HUES64 (cell line): ENCODE data around the gene GARNL3.

Experiments used
- H3K27ac ChIP-seq: 2 replicates; pipeline ENCODE4 v1.7.0; 2013; ENCODE audit warnings: low read depth, low read length, inconsistent platforms
- H3K27me3 ChIP-seq: 2 replicates; pipeline ENCODE4 v1.6.1; 2013; ENCODE audit warnings: mild to moderate bottlenecking, low read length; ENCODE audit not compliant: insufficient read depth
- H3K36me3 ChIP-seq: 2 replicates; pipeline ENCODE4 v1.6.1; 2013; ENCODE audit warnings: mild to moderate bottlenecking, low read length; ENCODE audit not compliant: insufficient read depth
- H3K4me1 ChIP-seq: 2 replicates; pipeline ENCODE4 v1.6.1; 2013; ENCODE audit warnings: mild to moderate bottlenecking, low read length, moderate library complexity; ENCODE audit not compliant: insufficient read depth
- H3K4me3 ChIP-seq: 2 replicates; pipeline ENCODE4 v1.5.1; 2013; ENCODE audit warnings: mild to moderate bottlenecking, low read length, moderate library complexity
- H3K9ac ChIP-seq: 2 replicates; pipeline ENCODE4 v1.6.1; 2013; ENCODE audit warnings: mild to moderate bottlenecking, low read depth, low read length
- H3K9me3 ChIP-seq: 2 replicates; pipeline ENCODE4 v1.6.1; 2013; ENCODE audit warnings: low read depth, low read length; ENCODE audit not compliant: insufficient read depth
- WGBS: fragments of 150-250, 120-280 bp; methylation state at CpG from one replicate; pipeline ENCODE4 v1.1.7; 2013; ENCODE audit warnings: missing lambda C conversion rate; 5-methylcytosine and 5-hydroxymethylcytosine counted together

The GARNL3 gene

DNA sequence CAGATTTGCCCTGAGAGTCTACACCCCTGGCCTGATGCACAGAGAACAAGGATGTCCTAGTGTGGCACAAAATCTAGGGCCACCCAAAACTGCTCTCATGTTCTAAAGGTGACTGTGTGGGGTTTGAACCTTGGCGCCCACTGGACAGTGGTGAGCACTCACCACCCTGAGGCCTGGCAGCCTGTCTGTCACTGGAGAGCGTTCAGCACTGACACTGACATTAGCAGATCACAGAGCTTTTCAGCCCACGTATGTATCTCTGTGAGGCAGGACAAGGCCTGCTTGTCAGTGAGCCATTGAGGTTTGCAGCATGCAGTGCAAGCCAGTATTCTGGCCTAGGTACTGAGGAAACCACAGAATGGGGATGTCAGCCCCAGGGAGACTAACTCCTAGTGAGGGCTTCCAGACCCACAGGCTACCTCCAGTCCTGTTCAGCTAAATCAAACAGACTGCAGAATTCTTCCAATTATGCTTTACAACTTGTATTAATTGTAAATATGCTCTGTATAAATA, 93.5 kb downstream of the GARNL3 start:
- Histone ChIP-seq H3K36me3 (0 out of 2 replicates have a peak, but pooled peaks cover 2% of the 10 kb centered on the region), H3K27ac (no peak overlapping the region), H3K27me3 (no peaks in the 10 kb centered on the region), H3K9ac (no peak overlapping the region), H3K4me1 (peaks cover 11% of the 10 kb centered on the region), H3K9me3 (no peaks in the 10 kb centered on the region), H3K4me3 (no peak overlapping the region)
- 92% methylated on average over 3 of the region's 3 CpGs for WGBS

- H3K4me3 ChIP-seq: no peak overlapping the region
- H3K9ac ChIP-seq: no peak overlapping the region
- H3K4me1 ChIP-seq: peaks cover 7% of the 10 kb centered on the region
- 0 out of 2 replicates have a peak, but pooled peaks cover 2% of the 10 kb centered on the region for H3K36me3 ChIP-seq
- H3K27ac ChIP-seq: no peak overlapping the region
- no peaks in the 10 kb centered on the region for H3K9me3 ChIP-seq
- no peaks in the 10 kb centered on the region for H3K27me3 ChIP-seq
- WGBS: 94% methylated on average over 3 of the region's 3 CpGs
Measured at GRCh38 chr9:127358770-127359169, 94.2 kb downstream of the GARNL3 start.

DNA sequence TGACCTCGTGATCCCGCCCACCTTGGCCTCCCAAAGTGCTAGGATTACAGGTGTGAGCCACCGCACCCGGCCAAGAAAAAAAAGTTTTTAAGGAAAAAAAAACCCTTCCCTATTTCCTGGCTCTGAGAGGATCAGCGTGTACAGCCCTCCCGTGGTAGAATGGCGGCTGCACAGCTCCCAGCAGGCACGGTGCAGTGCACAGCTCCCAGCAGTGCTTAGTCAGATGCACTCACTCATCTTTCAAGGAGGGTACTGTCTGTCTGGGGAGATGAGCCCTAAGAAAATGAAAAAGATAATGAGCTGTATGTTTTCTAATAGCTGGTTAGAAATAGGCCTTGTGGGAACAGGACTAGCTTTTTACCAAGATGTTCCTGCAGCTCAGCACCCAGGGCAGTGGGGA, 95.7 kb downstream of the GARNL3 start:
- Histone ChIP-seq H3K9ac (no peak overlapping the region), H3K36me3 (0 out of 2 replicates have a peak, but pooled peaks cover 2% of the 10 kb centered on the region), H3K27me3 (no peaks in the 10 kb centered on the region), H3K4me1 (no peaks in the 10 kb centered on the region), H3K27ac (no peak overlapping the region), H3K9me3 (no peaks in the 10 kb centered on the region), H3K4me3 (no peak overlapping the region)
- WGBS: 90% methylated on average over 8 of the region's 8 CpGs

DNA sequence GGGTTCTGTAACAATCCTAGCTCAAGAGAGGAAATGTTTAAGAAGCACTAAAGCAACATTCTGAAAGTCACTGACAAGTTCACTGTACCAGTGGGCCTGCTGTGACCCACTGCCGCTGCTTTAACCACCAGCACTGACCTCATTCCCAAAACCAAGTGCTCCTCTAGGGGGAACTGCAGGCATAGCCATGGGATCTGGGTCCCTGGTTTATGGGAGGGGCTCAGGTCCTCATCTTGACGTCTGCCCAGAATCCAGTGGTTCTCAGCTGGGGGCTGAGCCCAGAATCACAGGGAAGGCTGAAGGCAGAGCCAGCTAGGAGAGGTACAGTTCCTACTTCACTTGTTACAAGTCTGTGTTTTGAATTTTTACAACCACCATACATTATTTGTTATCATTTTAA, 96.3 kb downstream of the GARNL3 start:
- Histone ChIP-seq H3K4me1 (no peaks in the 10 kb centered on the region), H3K4me3 (no peak overlapping the region), H3K9ac (no peak overlapping the region), H3K27me3 (no peaks in the 10 kb centered on the region), H3K9me3 (no peaks in the 10 kb centered on the region), H3K36me3 (peaks cover 4% of the 10 kb centered on the region; the same call in 1 of the 2 replicates), H3K27ac (no peak overlapping the region)
- WGBS: 44% methylated on average over 2 of the region's 2 CpGs

GRCh38 chr9:127361561-127361960, 97.0 kb downstream of the GARNL3 start:
- no peak overlapping the region for H3K4me3 ChIP-seq
- H3K4me1 ChIP-seq: no peaks in the 10 kb centered on the region
- 86% methylated on average over 3 of the region's 3 CpGs for WGBS
- no peak overlapping the region for H3K27ac ChIP-seq
- H3K9ac ChIP-seq: no peak overlapping the region
- H3K27me3 ChIP-seq: no peaks in the 10 kb centered on the region
- H3K9me3 ChIP-seq: no peaks in the 10 kb centered on the region
- H3K36me3 ChIP-seq: peaks cover 4% of the 10 kb centered on the region; the same call in 1 of the 2 replicates

- Histone ChIP-seq H3K4me1 (no peaks in the 10 kb centered on the region), H3K9ac (no peak overlapping the region), H3K27me3 (no peaks in the 10 kb centered on the region), H3K27ac (no peak overlapping the region), H3K36me3 (peaks cover 2% of the 10 kb centered on the region; the same call in 1 of the 2 replicates), H3K9me3 (no peaks in the 10 kb centered on the region), H3K4me3 (no peak overlapping the region)
- WGBS: 96% methylated on average over 7 of the region's 7 CpGs
Measured at GRCh38 chr9:127362829-127363228, 98.3 kb downstream of the GARNL3 start.

GRCh38 chr9:127365461-127365860, 100.9 kb downstream of the GARNL3 start:
- H3K4me1 ChIP-seq: no peaks in the 10 kb centered on the region
- 95% methylated on average over 10 of the region's 10 CpGs for WGBS
- no peak overlapping the region for H3K4me3 ChIP-seq
- H3K27me3 ChIP-seq: no peaks in the 10 kb centered on the region
- H3K27ac ChIP-seq: no peak overlapping the region
- H3K36me3 ChIP-seq: peaks cover 2% of the 10 kb centered on the region; the same call in 1 of the 2 replicates
- H3K9ac ChIP-seq: no peak overlapping the region
- no peaks in the 10 kb centered on the region for H3K9me3 ChIP-seq

DNA sequence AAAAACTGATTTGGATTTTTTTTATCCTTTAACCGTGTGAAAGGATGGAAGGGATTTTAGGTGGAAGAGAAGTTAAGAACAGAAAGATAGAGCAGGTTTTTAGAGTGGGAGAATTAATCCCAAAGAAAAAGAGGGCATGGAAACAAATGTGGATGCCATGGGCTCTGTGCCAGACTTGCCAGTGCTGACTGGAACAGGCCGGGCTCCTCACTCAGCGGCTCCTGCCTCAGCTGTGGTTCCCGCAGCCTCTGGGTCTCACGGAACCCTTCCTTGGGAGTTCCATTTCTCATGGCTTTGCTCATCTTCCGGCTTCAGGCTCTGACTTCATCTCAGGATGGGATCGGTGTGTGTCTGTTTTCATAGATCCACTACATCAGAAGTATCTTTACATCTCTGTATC, 102.0 kb downstream of the GARNL3 start:
- peaks cover 2% of the 10 kb centered on the region; the same call in 1 of the 2 replicates for H3K36me3 ChIP-seq

GRCh38 chr9:127368852-127369402, 104.4 kb downstream of the GARNL3 start:
- no peak overlapping the region for H3K9ac ChIP-seq
- no peaks in the 10 kb centered on the region for H3K9me3 ChIP-seq
- H3K4me1 ChIP-seq: peaks cover 9% of the 10 kb centered on the region; the same call in 1 of the 2 replicates
- H3K27me3 ChIP-seq: no peaks in the 10 kb centered on the region
- peaks cover 2% of the 10 kb centered on the region; the same call in 1 of the 2 replicates for H3K36me3 ChIP-seq
- H3K27ac ChIP-seq: no peak overlapping the region
- no peak overlapping the region for H3K4me3 ChIP-seq
- 97% methylated on average over 6 of the region's 6 CpGs for WGBS

More for the DNA sequence above, 102.0 kb downstream of the GARNL3 start:
- WGBS: 97% methylated on average over 7 of the region's 7 CpGs
- no peak overlapping the region for H3K27ac ChIP-seq
- H3K4me1 ChIP-seq: no peaks in the 10 kb centered on the region
- H3K27me3 ChIP-seq: no peaks in the 10 kb centered on the region
- H3K9ac ChIP-seq: no peak overlapping the region
- no peak overlapping the region for H3K4me3 ChIP-seq
- no peaks in the 10 kb centered on the region for H3K9me3 ChIP-seq

DNA sequence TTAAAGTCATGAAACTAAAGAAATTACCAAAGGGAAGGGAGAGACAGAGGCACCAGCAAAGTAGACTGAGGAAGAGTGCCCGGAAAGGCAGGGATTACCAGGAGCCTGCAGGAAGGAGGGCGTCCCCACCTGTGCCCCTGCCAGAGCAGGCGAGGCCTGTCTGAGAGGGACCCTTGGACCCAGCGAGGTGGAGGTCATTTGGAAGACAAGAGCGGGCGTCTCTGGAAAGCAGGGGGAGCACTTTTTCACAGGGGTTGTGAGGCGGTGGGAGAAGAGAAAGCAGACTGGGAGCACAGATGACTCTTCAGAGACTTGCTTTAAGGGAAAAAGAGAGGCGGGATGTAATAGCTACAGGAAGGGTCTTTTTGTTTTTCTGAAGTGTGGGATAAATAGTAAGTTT, 104.9 kb downstream of the GARNL3 start:
- Histone ChIP-seq H3K36me3 (peaks cover 2% of the 10 kb centered on the region; the same call in 1 of the 2 replicates), H3K27ac (no peak overlapping the region), H3K9me3 (no peaks in the 10 kb centered on the region), H3K4me3 (no peak overlapping the region), H3K4me1 (peaks cover 9% of the 10 kb centered on the region; the same call in 1 of the 2 replicates), H3K9ac (no peak overlapping the region), H3K27me3 (no peaks in the 10 kb centered on the region)
- 79% methylated on average over 8 of the region's 8 CpGs for WGBS

- H3K36me3 ChIP-seq: peaks cover 2% of the 10 kb centered on the region; the same call in 1 of the 2 replicates
- H3K4me1 ChIP-seq: peaks cover 9% of the 10 kb centered on the region; the same call in 1 of the 2 replicates
- H3K9me3 ChIP-seq: no peaks in the 10 kb centered on the region
- H3K27me3 ChIP-seq: no peaks in the 10 kb centered on the region
- WGBS: 92% methylated on average over 7 of the region's 7 CpGs
- no peak overlapping the region for H3K9ac ChIP-seq
- H3K4me3 ChIP-seq: no peak overlapping the region
- H3K27ac ChIP-seq: no peak overlapping the region
Measured at GRCh38 chr9:127370147-127370579, 105.6 kb downstream of the GARNL3 start.
